IPS-20b (cell line): ENCODE data around the gene ZSCAN26.

Source experiments
- H3K27ac ChIP-seq: one replicate; pipeline ENCODE4 v1.5.1; 2013; ENCODE audit warnings: low read length
- H3K27me3 ChIP-seq: 2 replicates; pipeline ENCODE4 v1.6.1; 2013; ENCODE audit warnings: mild to moderate bottlenecking, low read length, inconsistent platforms; ENCODE audit not compliant: insufficient read depth
- H3K36me3 ChIP-seq: 2 replicates; pipeline ENCODE4 v1.6.1; 2013; ENCODE audit warnings: low read depth, mild to moderate bottlenecking, inconsistent platforms, low read length, moderate library complexity; ENCODE audit not compliant: insufficient read depth
- H3K4me1 ChIP-seq: 2 replicates; pipeline ENCODE4 v1.6.1; 2013; ENCODE audit warnings: mild to moderate bottlenecking, control low read depth, inconsistent platforms, low read length, moderate library complexity; ENCODE audit not compliant: insufficient read depth
- H3K4me3 ChIP-seq: 2 replicates; pipeline ENCODE4 v1.5.1; 2013; ENCODE audit warnings: mild to moderate bottlenecking, low read length, inconsistent platforms
- H3K9ac ChIP-seq: 2 replicates; pipeline ENCODE4 v1.6.1; 2013; ENCODE audit warnings: low read depth, mild to moderate bottlenecking, inconsistent platforms, low read length, moderate library complexity
- H3K9me3 ChIP-seq: 2 replicates; pipeline ENCODE4 v1.6.1; 2013; ENCODE audit warnings: mild to moderate bottlenecking, low read depth, low read length, inconsistent platforms; ENCODE audit not compliant: insufficient read depth

ZSCAN26 gene

DNA sequence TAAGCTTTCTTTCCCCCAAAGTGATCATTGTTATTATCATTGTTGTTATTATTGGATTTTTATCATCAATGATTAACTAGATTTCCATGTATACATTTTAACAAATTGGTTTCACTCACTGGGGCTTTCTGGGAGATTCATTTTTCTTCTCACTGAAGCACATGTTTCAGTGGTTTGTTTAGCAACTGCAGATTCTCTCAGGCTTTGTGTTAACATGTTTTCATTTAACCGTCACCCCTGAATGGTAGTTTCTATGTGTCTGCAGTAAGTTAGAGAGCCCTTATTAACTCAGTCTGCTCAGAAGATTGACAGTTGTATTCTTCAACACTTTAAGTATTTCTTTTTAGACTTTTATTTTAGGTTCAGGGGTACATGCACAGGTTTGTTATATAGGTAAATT is 27.3 kb upstream of the ZSCAN26 start:
- Histone ChIP-seq H3K36me3 (peaks cover 15% of the 10 kb centered on the region), H3K27me3 (no peaks in the 10 kb centered on the region), H3K27ac (no peak overlapping the region), H3K4me1 (no peaks in the 10 kb centered on the region), H3K4me3 (no peak overlapping the region), H3K9me3 (no peaks in the 10 kb centered on the region), H3K9ac (no peak overlapping the region)

DNA sequence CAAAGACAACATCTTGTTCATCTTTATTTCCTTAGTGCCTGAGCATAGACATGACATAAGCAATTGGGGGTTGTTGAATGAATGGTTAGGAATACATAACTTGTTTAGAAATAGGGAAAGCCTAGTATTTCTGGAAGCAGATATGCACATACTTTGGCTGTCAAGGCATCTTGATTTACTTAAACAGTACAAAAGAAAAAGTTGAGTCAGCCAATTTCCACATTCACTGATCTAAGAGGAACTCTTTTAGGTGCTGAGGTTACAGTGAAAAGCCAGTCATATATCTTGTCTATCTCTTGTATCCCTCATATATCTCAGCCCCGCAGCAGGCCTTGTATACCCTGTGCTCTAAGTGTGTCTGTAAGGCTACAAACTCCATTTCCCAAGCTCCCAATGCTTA is 26.5 kb upstream of the ZSCAN26 start:
- no peak overlapping the region for H3K27ac ChIP-seq
- no peaks in the 10 kb centered on the region for H3K9me3 ChIP-seq
- H3K27me3 ChIP-seq = no peaks in the 10 kb centered on the region
- H3K4me3 ChIP-seq = no peak overlapping the region
- H3K36me3 ChIP-seq = peaks cover 16% of the 10 kb centered on the region; the same call in 1 of the 2 replicates
- H3K4me1 ChIP-seq = no peaks in the 10 kb centered on the region
- no peak overlapping the region for H3K9ac ChIP-seq

DNA sequence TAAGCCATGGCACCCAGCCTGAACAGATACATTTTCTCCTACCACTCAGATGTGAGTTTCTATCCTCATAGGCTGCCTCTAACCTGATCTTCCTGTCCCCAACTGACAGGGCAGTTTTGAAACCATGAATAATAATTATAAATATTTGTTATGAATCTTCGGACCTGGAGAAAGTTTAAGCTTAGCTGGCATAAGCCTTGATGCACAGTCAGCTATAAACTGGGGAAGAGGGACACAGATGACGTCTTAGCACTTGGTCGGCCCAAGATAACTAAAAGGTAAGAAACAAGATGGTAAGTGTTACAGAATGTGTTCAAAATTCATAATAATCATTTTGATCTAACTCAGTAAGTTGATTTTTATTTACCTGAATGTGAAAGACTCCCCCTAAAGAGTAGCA is 23.0 kb upstream of the ZSCAN26 start:
- no peak overlapping the region for H3K9ac ChIP-seq
- no peak overlapping the region for H3K27ac ChIP-seq
- peaks cover 45% of the 10 kb centered on the region for H3K36me3 ChIP-seq
- H3K4me3 ChIP-seq = no peak overlapping the region
- H3K9me3 ChIP-seq = no peaks in the 10 kb centered on the region
- H3K4me1 ChIP-seq = no peaks in the 10 kb centered on the region
- H3K27me3 ChIP-seq = no peaks in the 10 kb centered on the region

DNA sequence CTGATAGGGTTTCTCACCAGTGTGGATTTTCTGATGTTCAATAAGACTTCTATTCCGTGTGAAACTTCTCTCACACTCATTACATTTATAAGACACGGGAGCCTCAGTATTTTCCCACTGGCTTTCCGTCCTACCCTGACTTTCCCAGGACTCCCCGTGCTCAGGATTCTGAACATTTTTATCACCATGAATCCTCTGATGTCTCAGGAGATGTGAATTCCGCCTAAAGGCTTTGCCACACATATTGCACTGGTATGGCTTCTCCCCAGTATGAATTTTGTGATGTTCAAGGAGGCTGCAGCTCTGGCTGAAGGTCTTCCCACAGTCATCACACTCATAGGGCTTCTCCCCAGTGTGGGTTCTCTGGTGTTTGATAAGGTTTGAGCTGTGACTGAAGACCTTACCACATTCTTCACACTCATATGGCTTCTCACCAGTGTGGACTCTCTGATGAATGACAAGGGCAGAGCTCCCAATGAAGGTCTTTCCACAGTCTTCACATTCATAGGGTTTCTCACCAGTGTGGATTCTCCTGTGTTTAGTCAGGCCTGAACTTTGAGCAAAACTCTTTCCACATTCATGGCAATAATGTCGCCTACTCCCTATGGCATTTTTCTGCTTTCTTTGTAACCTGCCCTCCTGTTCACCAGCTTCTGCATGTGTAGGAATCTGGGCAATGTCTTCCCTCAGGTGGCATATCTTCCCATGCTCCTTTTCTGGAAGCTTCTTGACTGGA is 21.6 kb upstream of the ZSCAN26 start:
- Histone ChIP-seq H3K4me1 (no peaks in the 10 kb centered on the region), H3K4me3 (no peak overlapping the region), H3K27me3 (no peaks in the 10 kb centered on the region), H3K9ac (no peak overlapping the region), H3K27ac (no peak overlapping the region), H3K9me3 (no peaks in the 10 kb centered on the region), H3K36me3 (peaks cover 52% of the 10 kb centered on the region)

DNA sequence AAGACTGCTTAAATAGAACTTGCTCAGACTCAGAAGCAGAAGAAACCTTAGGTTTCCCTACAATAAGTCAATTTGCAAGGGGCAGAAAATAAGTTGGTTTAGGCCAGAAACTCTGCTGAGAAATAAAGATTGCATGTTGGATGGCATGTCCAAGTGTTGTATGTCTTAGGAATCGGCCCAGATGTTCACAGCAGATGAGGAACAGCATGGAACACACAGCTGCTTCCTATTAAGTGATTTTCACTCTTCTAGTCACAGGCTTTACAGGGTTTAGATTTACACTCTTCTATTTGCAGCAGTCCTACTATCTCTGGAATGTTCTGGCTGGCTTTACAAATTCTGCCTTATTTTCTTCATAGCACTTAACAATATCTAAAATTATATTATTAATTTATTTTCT is 18.0 kb upstream of the ZSCAN26 start:
- no peaks in the 10 kb centered on the region for H3K4me1 ChIP-seq
- no peak overlapping the region for H3K27ac ChIP-seq
- H3K4me3 ChIP-seq = no peak overlapping the region
- no peak overlapping the region for H3K9ac ChIP-seq
- no peaks in the 10 kb centered on the region for H3K27me3 ChIP-seq
- H3K9me3 ChIP-seq = no peaks in the 10 kb centered on the region
- peaks cover 52% of the 10 kb centered on the region for H3K36me3 ChIP-seq

DNA sequence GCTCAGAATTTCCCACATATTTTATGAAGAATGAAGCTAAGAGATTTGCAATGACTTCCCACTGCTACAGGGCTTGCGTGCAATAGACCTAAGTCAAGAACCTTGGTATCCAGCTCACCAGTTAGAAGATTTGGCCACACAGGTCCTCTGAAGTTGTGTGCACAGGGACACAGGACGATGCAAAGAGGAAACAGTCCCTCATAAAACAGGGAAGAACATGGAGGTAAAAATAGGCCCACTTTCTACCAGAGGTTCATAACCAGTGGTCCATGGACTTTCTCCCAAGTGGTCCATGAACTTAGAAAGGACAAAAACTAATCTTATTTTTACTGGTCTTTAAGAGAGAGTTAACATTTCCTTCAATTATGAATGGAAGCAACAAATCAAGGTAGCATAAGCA is 16.2 kb upstream of the ZSCAN26 start:
- H3K9ac ChIP-seq = peak overlapping the region; percentile 89; the same call in 1 of the 2 replicates

DNA sequence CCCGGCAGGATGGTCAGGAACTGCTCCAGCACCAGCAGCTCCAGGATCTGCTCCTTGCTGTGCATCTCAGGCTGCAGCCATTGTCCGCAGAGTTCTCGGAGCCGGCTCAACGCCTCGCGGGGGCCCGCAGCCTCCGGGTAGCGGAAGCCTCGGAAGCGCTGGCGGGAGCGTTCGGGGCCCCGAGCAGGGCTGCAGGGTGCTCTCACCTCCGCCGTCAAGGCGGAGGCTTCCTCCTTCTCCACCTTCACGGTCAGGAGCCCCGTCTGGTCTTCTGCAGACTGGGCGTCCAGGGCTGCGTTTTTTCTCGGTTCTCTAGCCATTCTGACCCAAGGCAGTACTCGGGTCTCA is 15.3 kb upstream of the ZSCAN26 start:
- no peak overlapping the region for H3K27ac ChIP-seq

More for the DNA sequence above, 16.2 kb upstream of the ZSCAN26 start:
- peak overlapping the region; percentile 94 for H3K4me3 ChIP-seq
- no peak overlapping the region for H3K27ac ChIP-seq
- H3K9me3 ChIP-seq = no peaks in the 10 kb centered on the region
- no peaks in the 10 kb centered on the region for H3K27me3 ChIP-seq
- H3K4me1 ChIP-seq = no peaks in the 10 kb centered on the region
- peaks cover 34% of the 10 kb centered on the region for H3K36me3 ChIP-seq

DNA sequence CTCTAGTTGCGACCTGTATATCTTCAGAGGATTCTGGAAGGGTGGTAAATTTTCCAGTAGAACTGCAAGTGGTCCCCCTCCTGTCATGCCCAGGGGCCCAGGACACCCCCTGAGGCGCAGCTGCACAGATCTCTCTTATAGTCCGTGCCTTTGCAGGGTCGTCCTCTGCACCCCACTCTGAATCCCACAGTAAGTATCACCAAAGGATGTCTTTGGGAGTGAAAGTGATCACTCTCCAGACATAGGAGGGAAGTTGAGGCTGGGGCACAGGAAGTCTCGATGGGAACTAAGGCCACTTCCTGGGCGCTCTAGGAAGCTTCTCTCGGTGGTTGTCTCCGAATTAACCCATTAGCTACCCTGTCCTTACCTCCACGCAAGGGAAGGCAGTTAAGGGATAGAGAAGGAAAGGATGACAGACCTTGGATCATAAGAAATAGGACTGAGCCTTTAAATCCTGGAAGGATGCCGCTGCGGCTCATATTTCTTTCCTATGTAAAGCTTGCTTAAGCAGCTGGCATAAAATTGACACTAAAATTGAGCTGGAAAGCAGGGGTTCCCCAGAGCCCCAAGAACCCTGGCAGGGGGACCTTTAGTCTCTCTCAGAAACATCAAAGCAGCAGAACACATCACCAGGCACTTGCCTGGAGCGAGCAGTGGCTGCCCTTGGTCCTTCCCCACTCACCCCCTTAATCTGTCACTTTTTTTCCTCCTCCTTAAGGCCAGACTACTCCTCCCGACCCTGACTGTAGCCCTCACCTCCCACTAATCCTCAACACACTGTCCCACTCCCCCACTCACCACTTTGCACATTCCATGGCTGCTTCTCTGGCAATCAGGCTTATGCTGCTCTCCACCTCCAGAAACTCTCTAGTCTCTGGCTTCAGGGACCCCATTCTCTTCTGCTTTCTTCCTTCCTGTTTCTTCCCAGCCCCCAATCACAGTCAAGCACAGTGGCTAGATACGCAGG is 14.7 kb upstream of the ZSCAN26 start, which contains the start of gene ZKSCAN4:
Gene ZKSCAN4 (minus strand): TSS at position 261 of the 967 bp plus-strand sequence. CDS start 289 bp downstream, outside the sequence.
- no peak within 1 kb of the TSS for H3K27ac ChIP-seq

More for the DNA sequence above, 15.3 kb upstream of the ZSCAN26 start:
- Histone ChIP-seq H3K4me3 (peak overlapping the region; percentile 94), H3K9me3 (no peaks in the 10 kb centered on the region), H3K9ac (peak overlapping the region; percentile 89; the same call in 1 of the 2 replicates), H3K4me1 (no peaks in the 10 kb centered on the region), H3K36me3 (peaks cover 25% of the 10 kb centered on the region), H3K27me3 (no peaks in the 10 kb centered on the region)

DNA sequence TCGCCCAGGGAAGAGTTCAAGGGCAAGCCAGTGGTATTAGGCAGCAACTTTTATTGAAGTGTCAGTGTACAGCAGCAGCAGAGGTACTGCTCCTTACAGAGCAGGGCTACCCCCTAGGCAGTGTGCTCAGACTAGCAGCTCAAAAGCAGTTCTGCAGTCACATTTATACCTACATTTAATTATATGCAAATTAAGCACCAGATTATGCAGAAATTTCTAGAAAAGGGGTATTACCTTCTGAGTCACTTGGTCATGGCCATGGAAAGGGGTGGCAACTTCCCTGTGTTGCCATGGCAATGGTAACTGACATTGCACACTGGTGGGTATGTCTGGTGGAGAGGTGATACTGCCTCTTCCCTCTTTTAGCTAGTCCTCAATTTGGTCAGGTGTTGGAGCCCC is 12.8 kb upstream of the ZSCAN26 start:
- Histone ChIP-seq H3K9ac (no peak overlapping the region), H3K36me3 (peaks cover 7% of the 10 kb centered on the region), H3K4me3 (no peak overlapping the region), H3K27me3 (no peaks in the 10 kb centered on the region), H3K27ac (no peak overlapping the region), H3K9me3 (no peaks in the 10 kb centered on the region), H3K4me1 (no peaks in the 10 kb centered on the region)

More for the DNA sequence above, 14.7 kb upstream of the ZSCAN26 start, which contains the start of gene ZKSCAN4:
- H3K36me3 ChIP-seq = peaks cover 19% of the 10 kb centered on the region
- peak within 1 kb of the TSS; percentile 89; the same call in 1 of the 2 replicates for H3K9ac ChIP-seq
- no peaks in the 10 kb centered on the region for H3K27me3 ChIP-seq
- H3K9me3 ChIP-seq = no peaks in the 10 kb centered on the region
- H3K4me3 ChIP-seq = peak within 1 kb of the TSS; percentile 94
- no peaks in the 10 kb centered on the region for H3K4me1 ChIP-seq

DNA sequence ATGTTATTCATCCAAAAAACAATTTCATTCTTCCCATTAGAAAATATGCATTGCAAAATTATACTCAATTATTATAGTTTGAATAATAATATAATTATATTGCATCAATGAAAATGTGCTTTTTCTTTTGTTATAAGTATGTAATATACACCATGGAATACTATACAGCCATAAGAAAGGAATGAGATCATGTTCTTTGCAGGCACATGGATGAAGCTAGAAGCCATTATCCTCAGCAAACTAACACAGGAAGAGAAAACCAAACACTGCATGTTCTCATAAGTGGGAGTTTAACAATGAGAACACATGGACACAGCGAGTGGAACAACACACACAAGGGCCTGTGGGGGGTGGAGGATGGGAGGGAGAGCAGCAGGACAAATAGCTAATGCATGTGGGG is 9.9 kb upstream of the ZSCAN26 start:
- Histone ChIP-seq H3K27me3 (peaks cover 8% of the 10 kb centered on the region), H3K9ac (no peak overlapping the region), H3K27ac (no peak overlapping the region), H3K36me3 (no peaks in the 10 kb centered on the region), H3K4me3 (no peak overlapping the region), H3K9me3 (no peaks in the 10 kb centered on the region), H3K4me1 (no peaks in the 10 kb centered on the region)

DNA sequence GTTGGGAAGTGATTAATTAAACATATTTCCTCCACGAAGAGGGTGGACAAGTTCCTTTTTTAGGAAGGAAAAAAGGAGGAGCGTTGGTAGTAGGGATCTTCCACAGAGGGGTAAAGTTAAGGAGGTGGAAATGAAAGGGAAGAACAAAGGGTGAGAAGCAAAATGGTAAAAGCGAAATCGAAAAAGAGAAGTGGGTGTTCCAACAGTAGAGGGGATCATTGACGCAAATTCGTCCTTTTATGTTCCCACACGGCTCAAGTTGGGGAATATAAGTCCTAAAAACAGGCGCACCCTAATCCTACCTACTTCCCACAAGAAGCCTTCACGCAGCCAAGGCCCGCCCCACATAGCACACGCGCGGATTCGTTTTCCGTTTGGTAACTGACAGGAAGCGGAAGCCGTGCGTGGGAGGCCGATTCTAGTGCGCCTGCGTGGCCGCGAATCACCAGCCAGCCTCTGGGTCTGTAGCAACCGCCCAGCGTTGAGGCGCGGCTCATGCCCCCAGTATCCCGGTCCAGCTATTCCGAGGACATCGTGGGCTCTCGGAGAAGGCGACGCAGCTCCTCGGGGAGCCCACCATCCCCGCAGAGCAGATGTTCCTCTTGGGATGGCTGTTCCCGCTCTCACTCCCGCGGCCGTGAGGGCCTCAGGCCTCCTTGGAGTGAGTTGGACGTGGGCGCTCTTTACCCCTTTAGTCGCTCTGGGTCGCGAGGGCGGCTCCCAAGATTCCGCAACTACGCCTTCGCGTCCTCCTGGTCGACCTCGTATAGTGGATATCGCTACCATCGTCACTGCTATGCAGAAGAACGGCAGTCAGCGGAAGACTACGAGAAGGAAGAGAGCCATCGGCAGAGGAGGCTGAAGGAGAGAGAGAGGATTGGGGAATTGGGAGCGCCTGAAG is 7.8 kb upstream of the ZSCAN26 start, which contains the start of gene NKAPL:
Gene NKAPL (plus strand): TSS at position 421 of the 901 bp plus-strand sequence. CDS start 75 bp downstream, at position 496.
- H3K27ac ChIP-seq = no peak within 1 kb of the TSS
- peaks cover 21% of the 10 kb centered on the region for H3K27me3 ChIP-seq
- H3K9me3 ChIP-seq = no peaks in the 10 kb centered on the region
- H3K4me3 ChIP-seq = no peak within 1 kb of the TSS
- H3K9ac ChIP-seq = no peak within 1 kb of the TSS
- H3K36me3 ChIP-seq = no peaks in the 10 kb centered on the region
- no peaks in the 10 kb centered on the region for H3K4me1 ChIP-seq
